Esophagus muscularis mucosa (tissue), 4 donors: ENCODE results near the gene ITPA. TPM values are rescaled to one million over a fixed set of nuclear protein-coding genes. Genes with fewer than 3 reads are reported as not detected.

Source experiments
- DNase-seq: peaks from one replicate; pipeline ENCODE4 v3.0.0-alpha.2; 2017; ENCODE audit errors: extremely low spot score
- H3K27ac ChIP-seq, 4 donors: fragments of 200-600 bp; sonication (generic); replicated peaks in 1 of 4; 1 replicate in 3 of 4; 2 replicates in 1 of 4; pipeline ENCODE4 v1.5.1; 2016 to 2019; ENCODE audit warnings: mild to moderate bottlenecking in 1 of 4
- H3K27me3 ChIP-seq, 4 donors: fragments of 200-600 bp; sonication (generic); one replicate each; pipeline versions ENCODE4 v1.5.1 to v1.6.0; 2016 to 2019
- H3K36me3 ChIP-seq, 4 donors: fragments of 200-600 bp; sonication (generic); one replicate each; pipeline ENCODE4 v1.5.1; 2016 to 2019
- H3K4me1 ChIP-seq, 4 donors: fragments of 200-600 bp; sonication (generic); one replicate each; pipeline ENCODE4 v1.5.1; 2016 to 2019
- H3K4me3 ChIP-seq, 4 donors: fragments of 200-600 bp; sonication (generic); 1 replicate in 2 of 4; 2 replicates in 2 of 4; pipeline ENCODE4 v1.5.1; 2016 to 2019; ENCODE audit warnings: mild to moderate bottlenecking in 4 of 4, moderate library complexity in 1 of 4
- H3K9me3 ChIP-seq, 4 donors: fragments of 200-600 bp; sonication (generic); 1 replicate in 3 of 4; 2 replicates in 1 of 4; pipeline ENCODE4 v1.5.1; 2016 to 2019
- EP300 ChIP-seq: sonication (generic); formaldehyde crosslinking; IDR thresholded peaks from one replicate; pipeline ENCODE4 v1.6.1; 2017; ENCODE audit warnings: antibody characterized with exemption
- POLR2A ChIP-seq: fragments of 450-650 bp; IDR thresholded peaks from one replicate; pipeline ENCODE4 v1.6.1; 2017; ENCODE audit warnings: antibody characterized with exemption, moderate library complexity, mild to moderate bottlenecking, low read depth
- POLR2AphosphoS5 ChIP-seq, 2 donors: sonication (generic); formaldehyde crosslinking; IDR thresholded peaks; one replicate each; pipeline ENCODE4 v1.6.1; 2017; ENCODE audit warnings: antibody characterized with exemption in 2 of 2
- WGBS: methylation state at CpG from one replicate; pipeline ENCODE4 v1.1.5; 2018; 5-methylcytosine and 5-hydroxymethylcytosine counted together
- intact Hi-C: fragments of 100-400 bp; cut with DNase I; formaldehyde crosslinking; loops from one replicate; pipeline ENCODE4 v1.15.1; 2023
- total RNA-seq, 4 donors: library from RNA; depleted of rRNA; stranded (reverse); fragments of >200 nt; gene quantifications; one replicate each; pipeline versions ENCODE4 v1.1.0 to v1.2.1, GENCODE V29; 2016
- TF ChIP-seq, protein P1 (sequence below), 3 experiments: fragments of 200-600 bp in 2 of 3; fragments of 450-650 bp in 1 of 3; sonication (generic) in 2 of 3; IDR thresholded peaks; one replicate each; pipeline ENCODE4 v1.5.1; 2017 to 2019; ENCODE audit warnings: antibody characterized with exemption in 3 of 3, mild to moderate bottlenecking in 2 of 3, moderate library complexity in 1 of 3

ITPA gene
- total RNA-seq, 4 donors from 2014 or later = 18.7 to 30.0 (median 27.8) TPM

DNA sequence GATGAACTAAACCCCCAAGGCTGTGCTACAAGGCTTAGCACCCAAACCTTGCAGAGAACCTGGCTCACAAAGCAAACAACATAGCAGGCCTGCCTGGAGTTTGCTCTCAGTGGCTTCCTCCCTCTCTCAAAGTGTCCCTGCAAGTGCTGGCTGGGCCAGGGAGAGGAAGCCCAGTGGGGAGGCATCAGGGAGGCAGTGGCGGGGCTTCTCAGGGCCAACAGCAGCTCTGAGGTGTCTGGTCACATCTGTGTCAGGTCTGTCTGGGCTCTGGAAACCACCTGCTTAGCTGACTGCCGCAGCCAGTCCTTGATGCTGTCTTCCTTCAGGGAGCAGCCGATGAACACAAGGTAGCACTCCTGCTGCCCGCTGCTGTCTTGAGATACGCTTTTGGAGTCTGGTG is 46.4 kb downstream of the ITPA start:
- Histone ChIP-seq H3K27ac (no peak overlapping the region), H3K9me3 (no peaks in the 10 kb centered on the region), H3K4me1 (peaks cover 0 to 14% (median 3%) of the 10 kb centered on the region in 4 donors), H3K27me3 (no peaks in the 10 kb centered on the region), H3K4me3 (no peak overlapping the region), H3K36me3 (peaks cover 63 to 95% (median 90%) of the 10 kb centered on the region in 4 donors)
- intact Hi-C loops = no loop called here
- TF ChIP-seq, protein P1, sequence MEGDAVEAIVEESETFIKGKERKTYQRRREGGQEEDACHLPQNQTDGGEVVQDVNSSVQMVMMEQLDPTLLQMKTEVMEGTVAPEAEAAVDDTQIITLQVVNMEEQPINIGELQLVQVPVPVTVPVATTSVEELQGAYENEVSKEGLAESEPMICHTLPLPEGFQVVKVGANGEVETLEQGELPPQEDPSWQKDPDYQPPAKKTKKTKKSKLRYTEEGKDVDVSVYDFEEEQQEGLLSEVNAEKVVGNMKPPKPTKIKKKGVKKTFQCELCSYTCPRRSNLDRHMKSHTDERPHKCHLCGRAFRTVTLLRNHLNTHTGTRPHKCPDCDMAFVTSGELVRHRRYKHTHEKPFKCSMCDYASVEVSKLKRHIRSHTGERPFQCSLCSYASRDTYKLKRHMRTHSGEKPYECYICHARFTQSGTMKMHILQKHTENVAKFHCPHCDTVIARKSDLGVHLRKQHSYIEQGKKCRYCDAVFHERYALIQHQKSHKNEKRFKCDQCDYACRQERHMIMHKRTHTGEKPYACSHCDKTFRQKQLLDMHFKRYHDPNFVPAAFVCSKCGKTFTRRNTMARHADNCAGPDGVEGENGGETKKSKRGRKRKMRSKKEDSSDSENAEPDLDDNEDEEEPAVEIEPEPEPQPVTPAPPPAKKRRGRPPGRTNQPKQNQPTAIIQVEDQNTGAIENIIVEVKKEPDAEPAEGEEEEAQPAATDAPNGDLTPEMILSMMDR (IDR thresholded peaks at IDR 0.05) = no peak
- TF ChIP-seq EP300 = no peak
- TF ChIP-seq POLR2AphosphoS5 (IDR thresholded peaks at IDR 0.05) = no peak
- TF ChIP-seq POLR2A = no peak
- 87% methylated on average over 4 of the region's 5 CpGs for WGBS
- no peak for DNase-seq

DNA sequence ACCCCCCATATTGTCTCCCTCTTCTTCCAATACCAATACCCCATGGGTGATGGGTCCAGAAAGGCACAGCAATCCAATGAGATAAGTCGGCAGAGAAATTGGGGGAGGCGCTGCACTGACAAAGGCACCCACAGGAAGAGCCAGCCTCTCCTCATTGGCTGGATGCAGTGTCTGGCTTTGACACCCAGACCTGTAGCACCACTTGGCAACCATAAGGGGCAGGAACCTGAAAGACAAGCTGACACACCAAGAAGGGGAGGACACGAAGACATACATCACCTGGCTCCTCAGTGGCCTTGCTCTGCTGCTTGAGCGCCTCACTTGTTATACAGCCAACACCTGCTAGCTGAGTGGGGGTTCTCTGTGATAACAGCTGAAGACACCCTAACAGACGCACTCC is 49.1 kb downstream of the ITPA start:
- Histone ChIP-seq H3K4me1 (no peaks in the 10 kb centered on the region), H3K27me3 (no peaks in the 10 kb centered on the region), H3K36me3 (peaks cover 63 to 98% (median 84%) of the 10 kb centered on the region in 4 donors), H3K27ac (no peak overlapping the region), H3K9me3 (no peaks in the 10 kb centered on the region), H3K4me3 (no peak overlapping the region)
- DNase-seq = no peak
- intact Hi-C loops = no loop called here
- WGBS = 96% methylated on average over 5 of the region's 5 CpGs
- TF ChIP-seq EP300 (no peak), POLR2A (no peak), POLR2AphosphoS5 (IDR thresholded peaks at IDR 0.05) (no peak)
- TF ChIP-seq, protein P1 (IDR thresholded peaks at IDR 0.05) = no peak

DNA sequence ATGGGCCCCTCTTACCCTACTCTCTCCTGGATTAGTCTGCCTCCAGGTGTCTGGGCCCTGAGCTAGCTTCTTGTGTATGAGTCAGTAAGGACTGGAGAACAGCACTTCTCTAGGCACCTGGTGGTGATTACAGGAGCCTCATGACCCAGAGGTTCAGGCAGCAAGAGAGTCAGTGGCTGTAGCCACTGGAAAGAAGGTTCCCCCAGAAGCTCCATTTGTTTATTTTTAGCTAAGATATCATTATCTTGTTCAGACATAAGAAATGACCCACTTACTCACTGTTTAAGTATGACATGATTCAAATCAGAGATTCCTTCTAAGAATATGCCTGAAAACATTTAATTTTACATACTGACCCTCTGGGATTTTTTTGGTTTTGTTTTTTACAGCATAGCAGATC is 53.3 kb downstream of the ITPA start:
- peaks cover 43 to 98% (median 76%) of the 10 kb centered on the region in 4 donors for H3K36me3 ChIP-seq
- H3K27me3 ChIP-seq = no peaks in the 10 kb centered on the region
- no peaks in the 10 kb centered on the region for H3K4me1 ChIP-seq
- no peak overlapping the region for H3K27ac ChIP-seq
- intact Hi-C loops = no loop called here
- H3K9me3 ChIP-seq = no peaks in the 10 kb centered on the region
- TF ChIP-seq POLR2AphosphoS5 (IDR thresholded peaks at IDR 0.05) (no peak), POLR2A (no peak), EP300 (no peak)
- TF ChIP-seq, protein P1 (IDR thresholded peaks at IDR 0.05) = no peak
- no peak for DNase-seq
- H3K4me3 ChIP-seq = no peak overlapping the region

DNA sequence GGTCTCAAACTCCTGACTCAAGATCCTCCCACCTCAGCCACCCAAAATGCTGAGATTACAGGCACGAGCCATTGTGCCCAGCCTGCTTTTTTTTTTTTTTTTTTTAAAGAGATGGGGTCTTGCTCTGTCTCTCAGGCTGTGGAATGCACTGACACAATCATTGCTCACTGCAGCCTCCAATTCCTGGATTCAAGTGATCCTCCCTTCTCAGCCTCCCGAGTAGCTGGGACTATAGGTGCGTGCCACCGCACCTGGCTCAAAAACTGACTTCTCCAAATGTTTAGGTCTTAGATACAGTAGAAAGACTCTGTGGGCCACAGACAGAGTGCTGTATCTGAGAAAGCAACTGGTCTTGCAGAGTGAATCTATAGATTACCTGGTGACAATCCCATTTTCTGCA is 60.8 kb downstream of the ITPA start:
- Histone ChIP-seq H3K36me3 (peaks cover 25 to 98% (median 74%) of the 10 kb centered on the region in 4 donors), H3K27ac (no peak overlapping the region), H3K4me1 (no peaks in the 10 kb centered on the region), H3K27me3 (no peaks in the 10 kb centered on the region), H3K9me3 (no peaks in the 10 kb centered on the region), H3K4me3 (no peak overlapping the region)
- whole genome bisulfite sequencing = 99% methylated on average over 4 of the region's 4 CpGs
- TF ChIP-seq, protein P1 (IDR thresholded peaks at IDR 0.05) = no peak
- TF ChIP-seq POLR2A (no peak), POLR2AphosphoS5 (IDR thresholded peaks at IDR 0.05) (no peak), EP300 (no peak)
- no peak for DNase-seq
- intact Hi-C loops = no loop called here

DNA sequence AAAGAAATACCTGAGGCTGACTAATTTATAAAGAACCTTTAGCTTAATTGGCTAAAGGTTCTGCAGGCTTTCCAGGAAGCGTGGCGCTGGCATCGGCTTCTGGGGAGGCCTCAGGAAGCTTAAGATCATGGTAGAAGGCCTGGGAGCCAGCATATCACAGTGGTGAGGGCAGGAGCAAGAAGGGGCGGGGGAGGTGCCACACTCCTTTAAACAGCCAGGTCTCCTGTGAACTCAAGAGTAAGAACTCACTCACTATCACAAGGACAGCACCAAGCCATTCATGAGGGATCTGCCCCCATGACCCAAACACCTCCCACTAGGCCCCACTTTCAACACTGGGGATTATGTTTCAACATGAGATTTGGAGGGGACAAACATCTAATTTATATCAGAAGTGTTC is 64.1 kb downstream of the ITPA start:
- Histone ChIP-seq H3K4me1 (peaks cover 0 to 3% (median 0%) of the 10 kb centered on the region in 4 donors), H3K27ac (no peak overlapping the region), H3K4me3 (no peak overlapping the region), H3K36me3 (peaks cover 23 to 98% (median 81%) of the 10 kb centered on the region in 4 donors), H3K27me3 (no peaks in the 10 kb centered on the region), H3K9me3 (no peaks in the 10 kb centered on the region)
- TF ChIP-seq POLR2A (no peak), POLR2AphosphoS5 (IDR thresholded peaks at IDR 0.05) (no peak), EP300 (no peak)
- TF ChIP-seq, protein P1 (IDR thresholded peaks at IDR 0.05) = no peak
- DNase-seq = no peak
- intact Hi-C loops = no loop called here
- WGBS = 93% methylated on average over 4 of the region's 4 CpGs
